ENCODE results near the gene SRSF10.

DNA sequence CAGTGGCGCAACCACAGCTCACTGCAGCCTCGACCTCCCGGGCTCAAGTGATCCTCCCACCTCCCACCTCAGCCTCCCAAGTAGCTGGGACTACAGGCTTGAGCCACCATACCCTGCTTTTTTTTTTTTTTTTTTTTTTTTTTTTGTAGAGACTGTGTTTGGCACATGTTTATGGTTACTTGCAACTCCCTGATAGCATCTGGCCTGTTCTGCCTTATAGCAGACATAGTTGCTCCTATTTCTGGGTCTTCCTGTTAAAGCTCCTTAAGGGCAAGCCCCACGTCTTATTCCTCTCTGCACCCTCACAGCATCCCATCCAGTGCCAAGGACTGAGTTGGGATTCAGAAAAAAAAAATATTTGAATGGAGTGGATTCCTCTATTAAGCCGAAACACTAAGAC is 49.9 kb downstream of the SRSF10 start:
- TF ChIP-seq TBP (optimal IDR thresholded peaks at IDR 0.05; ENCODE audit: low read depth, low read length), result no peak
- TF ChIP-seq BRF2 (IDR thresholded peaks at IDR 0.05; ENCODE audit: borderline replicate concordance, insufficient read depth, insufficient read length), result no peak
- no peak for TF ChIP-seq SMAD1 (IDR thresholded peaks at IDR 0.05; ENCODE audit: low read depth, low read length, partially characterized antibody)
- TF ChIP-seq RBFOX2 (IDR thresholded peaks at IDR 0.05; ENCODE audit: low read depth, low read length), result no peak
- no peak for TF ChIP-seq CREB1 (IDR thresholded peaks at IDR 0.05)
- TF ChIP-seq CREB1 (CRISPR knock-in tag; IDR thresholded peaks at IDR 0.05), result no peak

All from K562 (cell line).